ENCODE data around the gene RANBP1. TPM values are rescaled to one million over a fixed set of nuclear protein-coding genes. Genes with fewer than 3 reads are reported as not detected.

Gene RANBP1
- total and polyA plus RNA-seq, 2 of the 13 experiments (the other 11 are each of a cell fraction or from before 2014, with no cell fraction given): 181 to 492 TPM

GRCh38 chr22:20080776-20081654, 34.9 kb upstream of the RANBP1 start (continued):
- peak; percentile 64 for TF ChIP-seq ZNF407 (CRISPR knock-in tag; IDR thresholded peaks at IDR 0.05; ENCODE audit: not compliant biosample characterization)
- no peak for TF ChIP-seq KMT2A (CRISPR knock-in tag; IDR thresholded peaks at IDR 0.05)
- 0 out of 2 replicates have a peak, but pooled peaks have one; percentile 59 for TF ChIP-seq SRY (CRISPR knock-in tag; IDR thresholded peaks at IDR 0.05)
- peak; percentile 17; the same call in 1 of the 2 replicates for TF ChIP-seq SAP130 (CRISPR knock-in tag; IDR thresholded peaks at IDR 0.05; ENCODE audit: low read depth)
- TF ChIP-seq GMEB1 (CRISPR knock-in tag; IDR thresholded peaks at IDR 0.05; ENCODE audit: borderline replicate concordance): 0 out of 2 replicates have a peak, but pooled peaks have one; percentile 19
- no peak for TF ChIP-seq BRF2 (CRISPR knock-in tag; IDR thresholded peaks at IDR 0.05)
- no peak for TF ChIP-seq NFRKB (IDR thresholded peaks at IDR 0.05)
- TF ChIP-seq, protein P1, sequence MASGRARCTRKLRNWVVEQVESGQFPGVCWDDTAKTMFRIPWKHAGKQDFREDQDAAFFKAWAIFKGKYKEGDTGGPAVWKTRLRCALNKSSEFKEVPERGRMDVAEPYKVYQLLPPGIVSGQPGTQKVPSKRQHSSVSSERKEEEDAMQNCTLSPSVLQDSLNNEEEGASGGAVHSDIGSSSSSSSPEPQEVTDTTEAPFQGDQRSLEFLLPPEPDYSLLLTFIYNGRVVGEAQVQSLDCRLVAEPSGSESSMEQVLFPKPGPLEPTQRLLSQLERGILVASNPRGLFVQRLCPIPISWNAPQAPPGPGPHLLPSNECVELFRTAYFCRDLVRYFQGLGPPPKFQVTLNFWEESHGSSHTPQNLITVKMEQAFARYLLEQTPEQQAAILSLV (CRISPR knock-in tag; IDR thresholded peaks at IDR 0.05; ENCODE audit: borderline replicate concordance): peak; percentile 60; the same call in 1 of the 2 replicates
- TF ChIP-seq ZBTB38 (CRISPR knock-in tag; IDR thresholded peaks at IDR 0.05): 0 out of 2 replicates have a peak, but pooled peaks have one; percentile 15
- no peak for TF ChIP-seq DPF2 (CRISPR knock-in tag; IDR thresholded peaks at IDR 0.05; ENCODE audit: borderline replicate concordance, low read depth)
- TF ChIP-seq EZH2 (conservative IDR thresholded peaks at IDR 0.05; ENCODE audit: low read depth, low read length): no peak
- TF ChIP-seq BHLHE40 (IDR thresholded peaks at IDR 0.05; ENCODE audit: low read length): no peak
- no peak for TF ChIP-seq PAF1 (CRISPR knock-in tag; IDR thresholded peaks at IDR 0.05)
- TF ChIP-seq ZNF709 (CRISPR knock-in tag; IDR thresholded peaks at IDR 0.05): 0 out of 2 replicates have a peak, but pooled peaks have one; percentile 51
- TF ChIP-seq MTA1 (CRISPR knock-in tag; IDR thresholded peaks at IDR 0.05; ENCODE audit: borderline replicate concordance): peak; percentile 55; the same call in 1 of the 2 replicates
- 0 out of 2 replicates have a peak, but pooled peaks have one; percentile 20 for TF ChIP-seq BORCS8-MEF2B (CRISPR knock-in tag; IDR thresholded peaks at IDR 0.05)
- TF ChIP-seq RXRA (CRISPR knock-in tag; IDR thresholded peaks at IDR 0.05): 0 out of 2 replicates have a peak, but pooled peaks have one; percentile 66
